ENCODE data around the gene TMEM145. TPM values are rescaled to one million over a fixed set of nuclear protein-coding genes. Genes with fewer than 3 reads are reported as not detected.

The TMEM145 gene
- total RNA-seq, result not detected in 2 replicates

DNA sequence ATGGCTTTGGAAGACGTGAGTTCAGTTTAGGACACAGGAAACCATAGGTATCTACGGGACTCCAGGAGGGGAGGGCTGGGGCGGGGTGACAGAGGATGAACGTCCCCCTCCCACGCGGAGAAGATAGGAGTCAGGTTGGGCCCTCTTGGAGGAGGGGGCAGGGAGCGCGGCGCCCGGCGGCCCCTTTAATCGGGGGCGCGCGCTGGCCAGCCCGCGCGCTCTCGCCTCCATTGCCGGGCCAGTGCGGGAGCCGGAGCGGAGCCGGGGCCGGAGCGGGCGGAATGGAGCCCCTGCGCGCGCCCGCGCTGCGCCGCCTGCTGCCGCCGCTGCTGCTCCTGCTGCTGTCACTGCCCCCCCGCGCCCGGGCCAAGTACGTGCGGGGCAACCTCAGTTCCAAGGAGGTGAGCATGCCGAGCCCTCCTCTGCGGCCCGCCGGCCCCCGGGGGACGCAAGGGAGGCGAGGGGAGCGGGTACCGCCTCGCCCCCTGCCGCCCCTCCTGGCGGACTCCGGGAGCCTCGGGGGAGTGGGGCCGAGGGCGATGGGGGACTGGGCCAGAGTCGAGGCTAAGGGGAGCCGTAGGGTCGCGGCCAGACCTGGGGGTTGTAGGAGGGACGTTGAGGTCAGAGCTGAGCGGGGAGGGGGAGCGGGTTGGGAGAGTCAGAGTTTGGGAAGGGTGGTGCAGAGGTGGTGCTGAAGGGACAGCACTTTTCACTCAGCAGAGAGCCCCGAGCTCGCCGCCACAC, at the start of gene TMEM145:
TSS of gene TMEM145 (plus strand) at position 214 of the 744 bp plus-strand sequence. CDS start at position 282, 68 bp downstream.

DNA sequence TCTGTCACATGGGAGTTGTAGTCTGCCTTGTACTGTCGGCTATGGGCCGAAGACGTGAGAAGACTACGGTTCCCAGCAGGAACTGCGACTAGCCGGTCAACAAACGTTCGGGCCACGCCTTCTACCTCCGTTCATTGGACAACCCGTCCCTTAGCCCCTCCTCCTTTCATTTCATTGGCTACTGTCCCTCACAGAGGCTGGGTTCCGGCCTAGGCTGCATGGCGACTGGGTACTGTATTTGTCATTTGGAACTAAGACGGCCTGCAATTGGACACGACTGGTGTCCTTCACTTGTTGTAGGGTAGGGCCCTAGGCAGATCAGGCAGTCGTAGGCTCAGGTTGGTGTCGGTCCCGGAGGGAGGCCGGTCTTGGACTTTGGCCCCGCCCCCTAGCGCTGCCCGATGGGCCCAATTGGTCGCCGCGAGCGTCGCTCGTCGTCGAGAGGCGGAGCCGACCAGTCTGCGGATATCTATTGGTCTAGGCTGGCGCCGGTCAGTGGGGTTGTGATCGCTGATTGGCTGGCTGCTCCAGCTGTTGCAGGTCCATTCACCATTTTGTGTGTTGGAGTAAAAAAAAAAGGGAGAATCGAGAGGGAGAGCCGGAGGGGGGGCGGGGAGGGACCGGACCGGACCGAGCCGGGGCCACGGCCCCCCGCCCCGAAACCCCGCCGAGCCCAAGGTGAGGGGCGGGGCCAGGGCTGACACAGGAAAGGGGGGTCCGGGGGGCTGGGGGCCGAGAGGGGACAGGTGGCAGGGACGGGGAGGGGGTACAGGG, 44.2 kb upstream of the TMEM145 start, which contains the start of gene CIC:
TSS of gene CIC (plus strand) at position 549 of the 774 bp plus-strand sequence. CDS start 2,532 bp downstream, outside the sequence.

DNA sequence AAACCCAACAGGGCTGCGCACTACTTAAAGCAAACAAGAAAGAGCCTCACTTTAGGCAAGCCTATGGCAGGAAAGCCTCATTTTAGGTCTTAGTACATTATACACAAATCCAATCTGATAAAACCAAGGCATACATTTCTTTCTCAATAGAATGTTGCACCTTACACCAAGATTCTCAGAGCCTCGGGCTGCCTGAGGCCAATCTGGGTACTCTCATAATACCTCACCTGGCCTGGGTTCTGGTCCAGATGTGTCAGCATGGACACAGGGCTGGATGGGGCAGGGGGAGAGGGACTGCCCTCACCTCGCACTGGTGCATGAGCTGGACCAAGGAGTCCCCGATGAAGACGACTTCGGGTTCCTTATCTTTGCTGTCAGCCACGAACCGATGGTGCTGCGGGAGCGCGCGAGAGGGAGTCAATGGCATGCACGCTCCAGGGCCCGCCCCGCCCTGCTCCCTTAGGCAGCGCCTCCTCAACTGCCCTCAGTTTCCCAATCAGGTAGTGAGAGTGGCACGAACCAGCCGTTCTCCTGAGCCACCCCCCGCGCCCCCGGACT, 11.4 kb upstream of the TMEM145 start, which contains the start of gene PRR19:
TSS of gene PRR19 (plus strand) at position 487 of the 558 bp plus-strand sequence. CDS start 7,453 bp downstream, outside the sequence.

GRCh38 chr19:42325308-42325895, 12.3 kb downstream of the TMEM145 start, which contains the start of gene MEGF8:
TSS of gene MEGF8 (plus strand) at chr19:42325635. CDS start at chr19:42326244, 609 bp downstream.

Other genes with a start within 250 kb of the TMEM145 start
- 0.04 and 0.16 TPM in 2 replicates for gene GRIK5, start 243.1 kb upstream of the TMEM145 start, total RNA-seq
- gene ZNF574, start 237.1 kb upstream of the TMEM145 start, total RNA-seq, result 15.0 and 18.9 TPM in 2 replicates
- gene POU2F2, start 180.9 kb upstream of the TMEM145 start, total RNA-seq, result 12.5 and 25.6 TPM in 2 replicates
- gene DEDD2, start 95.6 kb upstream of the TMEM145 start, total RNA-seq, result 42.2 and 44.1 TPM in 2 replicates
- gene ZNF526, start 93.0 kb upstream of the TMEM145 start, total RNA-seq, result 4.8 and 6.3 TPM in 2 replicates
- gene GSK3A, start 70.7 kb upstream of the TMEM145 start, total RNA-seq, result 22.4 and 22.7 TPM in 2 replicates
- 67.2 and 121 TPM in 2 replicates for gene ERF, start 58.2 kb upstream of the TMEM145 start, total RNA-seq
- 47.4 and 52.2 TPM in 2 replicates for gene CIC, start 44.1 kb upstream of the TMEM145 start, total RNA-seq
- 0.80 and 2.1 TPM in 2 replicates for gene PRR19, start 11.2 kb upstream of the TMEM145 start, total RNA-seq
- gene PAFAH1B3, start 10.7 kb upstream of the TMEM145 start, total RNA-seq, result 64.2 and 85.3 TPM in 2 replicates
- gene MEGF8, start 12.3 kb downstream of the TMEM145 start, total RNA-seq, result 7.3 and 13.6 TPM in 2 replicates
- gene CNFN, start 77.0 kb downstream of the TMEM145 start, total RNA-seq, result 1.7 and 4.1 TPM in 2 replicates
- 20.8 and 23.8 TPM in 2 replicates for gene LIPE, start 114.1 kb downstream of the TMEM145 start, total RNA-seq
- not detected in 2 replicates for gene CXCL17, start 129.6 kb downstream of the TMEM145 start, total RNA-seq
- gene CEACAM1, start 215.2 kb downstream of the TMEM145 start, total RNA-seq, result 1.1 and 2.0 TPM in 2 replicates

All from hair follicular keratinocyte (primary cell).